ENCODE data around the gene IP6K2.
A peak's percentile ranks its signal among the peaks of the same experiment; 100 is the strongest.
"Not testable (repeated sequence)": the region's sequence is repeated elsewhere in the genome, so short reads cannot be mapped to it uniquely, and the experiment has no call there.

The IP6K2 gene

GRCh38 chr3:48733752-48734518 lies 16.9 kb upstream of the IP6K2 start:
- DNase-seq (ENCODE audit: low spot score) = not testable (repeated sequence)

GRCh38 chr3:48727511-48727910 lies 10.5 kb upstream of the IP6K2 start:
- DNase-seq (ENCODE audit: low spot score) = no peak

DNA sequence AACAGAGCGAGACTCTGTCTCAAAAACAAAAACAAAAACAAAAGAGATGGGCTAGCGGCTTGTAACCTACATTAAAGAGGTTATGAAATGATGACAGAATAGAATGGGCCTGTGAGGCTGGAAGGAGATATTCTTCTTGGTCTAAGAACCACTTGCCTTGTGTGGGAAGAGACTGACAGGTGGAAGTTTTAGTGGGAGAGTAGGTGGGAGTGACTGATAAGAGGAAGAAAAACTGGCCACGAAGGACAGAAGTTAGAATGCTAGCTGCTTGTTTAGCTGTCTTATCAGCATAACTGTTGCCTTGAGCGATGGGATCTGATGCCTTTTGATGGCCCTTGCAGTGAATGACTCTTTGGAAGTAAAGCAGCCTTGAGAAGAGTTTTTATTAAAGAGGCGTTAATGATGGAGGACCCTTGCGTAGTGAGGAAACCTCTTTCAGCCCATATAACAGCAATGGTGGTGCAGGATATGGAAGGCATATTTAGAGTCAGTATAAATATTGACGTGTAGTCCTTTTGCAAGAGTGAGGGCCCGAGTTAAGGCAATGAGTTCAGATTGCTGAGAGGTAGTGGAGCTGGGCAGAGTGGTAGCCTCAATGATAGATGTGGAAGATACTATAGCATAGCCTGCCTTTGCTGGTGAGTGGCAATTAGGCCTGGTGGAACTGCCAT lies 8.3 kb upstream of the IP6K2 start:
- DNase-seq (ENCODE audit: low spot score) = not testable (repeated sequence)

GRCh38 chr3:48723725-48724124 lies 6.7 kb upstream of the IP6K2 start:
- DNase-seq (ENCODE audit: low spot score) = no peak

- DNase-seq (ENCODE audit: low spot score) = not testable (repeated sequence)
These were observed 6.3 kb upstream of the IP6K2 start for GRCh38 chr3:48723293-48723692.

DNA sequence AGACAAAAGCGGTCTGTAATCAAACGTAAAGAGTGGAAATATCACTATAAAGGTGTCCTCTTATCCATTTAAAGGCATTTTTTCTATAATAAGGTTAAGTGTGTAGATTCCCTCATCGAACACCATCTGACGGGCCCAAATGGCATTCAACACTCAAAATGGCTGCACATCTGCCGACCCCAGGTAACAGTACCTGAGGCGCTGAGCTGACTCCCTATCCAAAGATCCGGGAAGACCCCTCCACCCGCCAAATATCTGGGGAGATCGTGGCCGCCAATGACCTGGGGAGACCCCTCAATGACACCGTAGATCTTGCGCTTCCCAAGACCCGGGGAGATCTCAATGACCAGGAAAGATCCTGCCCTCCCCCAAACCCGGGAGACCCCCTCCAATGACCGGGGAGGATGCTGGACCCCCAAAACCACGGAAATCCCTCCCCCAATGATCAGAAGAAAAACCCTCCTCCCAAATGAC lies 476 bp downstream of the IP6K2 start:
- DNase-seq (ENCODE audit: low spot score) = peak; percentile 26

DNA sequence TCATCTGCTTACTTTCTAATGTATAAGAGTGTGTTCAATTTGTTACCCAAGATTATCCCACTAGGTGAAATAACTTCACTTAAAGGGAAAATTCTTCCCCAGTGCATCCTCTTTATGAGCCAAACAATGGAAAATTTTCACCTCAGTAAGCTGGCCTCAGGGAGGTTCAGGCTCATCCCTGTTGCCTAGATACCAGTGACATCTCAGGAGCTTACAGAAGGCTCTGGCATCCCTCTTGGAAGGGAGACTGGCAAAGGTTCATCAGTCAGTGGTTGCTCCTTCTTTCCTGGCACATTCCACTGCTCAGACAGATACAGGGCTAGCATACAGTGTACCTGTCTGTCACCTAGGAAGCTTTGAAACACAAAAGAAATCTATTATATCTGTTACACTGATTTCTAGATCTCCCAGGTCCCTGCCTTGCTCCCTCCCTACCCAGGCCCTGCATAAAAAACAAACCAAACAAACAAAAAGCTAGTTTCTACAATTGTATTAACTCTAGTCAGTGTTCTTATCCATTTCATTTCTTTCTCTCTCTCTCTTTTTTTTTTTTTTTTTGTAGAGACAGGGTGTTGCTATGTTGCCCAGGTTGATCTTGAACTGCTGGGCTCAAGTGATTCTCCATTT lies 1.7 kb downstream of the IP6K2 start:
- DNase-seq (ENCODE audit: low spot score) = no peak

- no peak for DNase-seq (ENCODE audit: low spot score)
These were observed 5.3 kb downstream of the IP6K2 start for GRCh38 chr3:48711727-48712126.

- DNase-seq (ENCODE audit: low spot score) = no peak
These were observed 8.0 kb downstream of the IP6K2 start for GRCh38 chr3:48709051-48709461.

DNA sequence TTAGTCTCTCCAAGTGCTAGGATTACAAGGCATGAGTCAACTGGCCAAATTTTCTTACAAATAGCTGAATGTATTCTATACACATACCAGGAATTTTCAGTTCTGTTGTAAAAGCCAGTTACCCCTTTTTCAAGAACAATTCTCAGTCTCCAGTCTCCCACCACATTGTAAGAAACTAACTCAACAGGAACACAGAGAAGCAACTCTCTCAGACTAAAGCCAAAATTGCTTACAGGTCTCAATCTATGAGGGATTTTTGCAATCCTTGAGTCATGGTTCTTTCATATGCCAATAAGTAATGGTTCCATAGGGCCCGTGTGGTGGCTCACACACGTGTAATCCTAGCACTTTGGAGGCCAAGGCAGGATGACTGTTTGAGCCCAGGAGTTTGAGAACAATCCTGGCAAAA lies 8.5 kb downstream of the IP6K2 start:
- no peak for DNase-seq (ENCODE audit: low spot score)

GRCh38 chr3:48707157-48707556 lies 9.9 kb downstream of the IP6K2 start:
- DNase-seq (ENCODE audit: low spot score) = no peak

- DNase-seq (ENCODE audit: low spot score) = no peak
These were observed 14.6 kb downstream of the IP6K2 start for GRCh38 chr3:48702320-48702920.

- DNase-seq (ENCODE audit: low spot score) = no peak
These were observed 16.2 kb downstream of the IP6K2 start for GRCh38 chr3:48700731-48701405.

GRCh38 chr3:48698891-48699290 lies 18.1 kb downstream of the IP6K2 start:
- no peak for DNase-seq (ENCODE audit: low spot score)

GRCh38 chr3:48697952-48698351 lies 19.1 kb downstream of the IP6K2 start:
- no peak for DNase-seq (ENCODE audit: low spot score)

- DNase-seq (ENCODE audit: low spot score) = no peak
These were observed 20.4 kb downstream of the IP6K2 start for GRCh38 chr3:48696601-48697000.

DNA sequence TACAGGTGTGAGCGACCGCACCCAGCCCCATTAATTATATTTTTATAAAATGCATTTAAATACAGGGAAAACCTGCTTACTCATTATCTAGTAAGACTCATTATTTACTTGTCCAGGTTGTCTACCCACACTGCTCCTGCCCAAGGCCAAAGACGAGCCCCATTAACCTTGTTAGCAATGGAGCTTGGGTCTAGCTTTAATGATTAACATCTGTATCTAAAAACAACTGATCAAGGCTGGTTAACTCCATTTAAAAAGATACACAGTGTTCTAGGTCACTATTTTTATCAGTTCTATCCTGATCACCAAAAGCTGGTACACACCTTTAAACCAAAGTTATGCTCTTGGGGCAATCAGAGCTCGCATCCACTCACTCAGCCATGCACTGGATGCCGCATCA lies 20.9 kb downstream of the IP6K2 start:
- DNase-seq (ENCODE audit: low spot score) = no peak

GRCh38 chr3:48695393-48695753 lies 21.6 kb downstream of the IP6K2 start:
- DNase-seq (ENCODE audit: low spot score) = no peak

DNA sequence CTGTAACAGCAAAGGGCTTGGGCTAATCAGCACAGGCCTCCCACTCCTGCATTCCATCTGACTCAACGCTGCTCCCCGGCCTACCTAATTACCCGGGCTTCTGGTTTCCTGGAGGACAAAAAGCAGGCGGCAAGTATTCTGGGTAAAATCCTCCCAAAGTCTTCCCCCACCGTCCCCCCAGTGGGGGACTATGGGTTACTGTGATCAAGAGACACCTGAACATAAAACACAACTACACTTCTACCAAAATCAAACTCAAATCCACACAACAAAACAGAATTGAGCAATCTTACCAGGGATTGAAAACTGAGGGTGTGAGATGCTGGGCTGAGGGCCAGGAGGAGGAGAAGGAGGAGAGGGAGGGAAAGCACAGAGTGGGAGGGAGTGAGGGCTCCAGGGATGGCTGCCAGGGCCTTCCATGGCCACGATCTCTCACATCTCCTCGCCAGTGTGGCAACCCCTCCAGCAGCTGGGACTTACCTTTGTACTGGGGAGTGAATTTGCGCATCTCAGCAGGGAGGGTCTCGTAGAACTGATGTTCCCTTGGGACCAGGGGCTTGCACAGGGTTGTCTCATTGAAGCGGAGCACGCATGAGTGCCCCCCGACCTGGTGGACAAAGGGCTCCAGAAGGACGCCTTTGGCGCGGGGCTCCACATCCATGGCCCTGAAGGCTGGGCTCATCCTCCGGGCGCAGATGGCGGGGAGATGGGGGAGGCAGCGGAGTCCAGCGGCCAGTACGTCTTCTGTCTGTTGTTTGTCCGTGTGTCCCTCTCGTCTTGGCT lies 22.2 kb downstream of the IP6K2 start:
- no peak for DNase-seq (ENCODE audit: low spot score)

GRCh38 chr3:48693826-48694225 lies 23.2 kb downstream of the IP6K2 start:
- no peak for DNase-seq (ENCODE audit: low spot score)

GRCh38 chr3:48692551-48692950 lies 24.5 kb downstream of the IP6K2 start:
- DNase-seq (ENCODE audit: low spot score) = no peak

Data from SK-N-DZ (cell line).